NCI-H446 (cell line): ENCODE data around the gene PFKFB4.
"Not testable (repeated sequence)": the region's sequence is repeated elsewhere in the genome, so short reads cannot be mapped to it uniquely, and the experiment has no call there.

Source experiments
- DNase-seq, 2 experiments: peaks; one replicate each; lab custom pipeline; 2025; lab: John Stamatoyannopoulos, UW

PFKFB4 gene

DNA sequence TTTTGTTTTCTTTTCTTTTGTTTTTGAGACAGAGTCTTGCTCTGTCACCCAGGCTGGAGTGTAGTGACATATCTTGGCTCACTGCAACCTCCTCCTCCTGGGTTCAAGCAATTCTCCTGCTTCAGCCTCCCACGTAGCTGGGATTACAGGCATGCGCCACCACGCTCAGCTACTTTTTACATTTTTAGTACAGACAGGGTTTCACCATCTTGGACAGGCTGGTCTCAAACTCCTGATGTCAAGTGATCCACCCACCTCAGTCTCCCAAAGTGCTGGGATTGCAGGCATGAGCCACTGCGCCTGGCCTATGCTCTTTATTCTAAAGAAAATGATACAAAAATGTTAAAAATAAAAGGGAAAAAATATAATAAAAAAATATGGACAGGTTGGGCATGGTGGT lies 25.9 kb downstream of the PFKFB4 start:
- not testable (repeated sequence) for DNase-seq

GRCh38 chr3:48528754-48529153 lies 27.8 kb downstream of the PFKFB4 start:
- DNase-seq, result no peak

- no peak for DNase-seq
Observed at GRCh38 chr3:48528048-48528447, 28.6 kb downstream of the PFKFB4 start.

DNA sequence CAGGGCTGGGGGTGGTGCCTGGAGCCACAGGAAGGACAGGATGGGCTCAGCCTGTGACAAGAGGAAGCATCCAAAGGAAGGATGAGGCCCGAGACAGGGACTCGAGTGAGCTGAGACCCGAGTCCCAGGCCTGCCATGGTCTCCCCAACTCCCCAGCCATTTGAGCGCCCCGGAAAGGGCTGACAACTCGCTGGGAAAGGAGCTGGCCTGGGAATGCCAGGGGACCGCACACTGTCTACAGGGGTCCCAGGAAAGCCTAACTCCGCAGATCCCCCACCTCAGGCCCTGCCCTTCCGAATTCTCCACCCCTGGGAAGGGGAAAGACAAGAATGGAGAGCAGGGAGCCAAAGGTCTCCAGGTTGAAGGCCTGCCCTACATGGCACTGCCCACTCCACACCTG lies 31.6 kb downstream of the PFKFB4 start:
- DNase-seq, result no peak

- DNase-seq, result no peak
Observed at GRCh38 chr3:48521635-48522034, 35.0 kb downstream of the PFKFB4 start.

DNA sequence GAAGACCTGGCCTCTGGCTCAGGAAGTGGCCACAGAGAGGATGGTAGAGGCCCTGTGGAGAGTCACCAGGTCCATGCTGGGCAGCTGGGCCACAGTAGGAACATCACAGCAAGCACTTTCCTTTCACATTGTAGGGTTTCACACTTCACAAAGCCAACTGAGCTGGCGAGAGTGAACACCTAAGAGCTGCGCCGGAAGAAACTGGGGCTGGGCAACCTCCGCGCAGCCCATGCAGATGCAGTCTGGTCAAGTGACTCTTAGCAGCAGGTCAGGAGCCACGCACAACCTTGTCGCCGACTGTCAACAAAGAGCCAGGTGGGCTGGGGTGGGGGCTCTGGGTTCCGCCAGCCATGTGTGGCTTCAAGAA lies 37.3 kb downstream of the PFKFB4 start:
- no peak for DNase-seq

GRCh38 chr3:48518638-48519276 lies 37.8 kb downstream of the PFKFB4 start:
- no peak for DNase-seq

GRCh38 chr3:48518069-48518468 lies 38.5 kb downstream of the PFKFB4 start:
- no peak for DNase-seq

- no peak for DNase-seq
Observed at GRCh38 chr3:48516571-48516970, 40.0 kb downstream of the PFKFB4 start.

- no peak for DNase-seq
Observed at GRCh38 chr3:48514431-48515227, 42.0 kb downstream of the PFKFB4 start.

DNA sequence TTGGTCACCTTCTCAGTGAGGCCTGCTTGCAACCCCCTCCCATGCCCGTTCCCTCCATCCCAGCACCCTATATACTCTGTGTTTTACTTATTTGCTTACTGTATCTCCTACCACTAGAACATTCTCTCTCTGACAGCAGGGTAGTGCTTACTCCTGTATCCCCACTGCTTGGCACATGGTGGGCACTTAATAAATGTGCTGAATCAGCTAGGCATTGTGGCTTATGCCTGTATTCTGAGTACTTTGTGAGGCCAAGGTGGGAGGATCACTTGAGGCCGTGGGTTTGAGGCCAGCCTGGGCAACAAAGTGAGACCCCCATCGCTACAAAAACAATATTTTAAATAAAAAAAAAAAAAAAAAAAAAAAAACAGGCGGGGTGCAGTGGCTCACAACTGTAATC lies 45.1 kb downstream of the PFKFB4 start:
- no peak for DNase-seq

- DNase-seq, result peak in 1 of 2 experiments; percentile 2
Observed at GRCh38 chr3:48507256-48508061, 49.1 kb downstream of the PFKFB4 start.

- no peak for DNase-seq
Observed at GRCh38 chr3:48505968-48506504, 50.6 kb downstream of the PFKFB4 start.

- DNase-seq, result no peak
Observed at GRCh38 chr3:48505146-48505545, 51.5 kb downstream of the PFKFB4 start.

- DNase-seq, result peak in 1 of 2 experiments; percentile 15
Observed at GRCh38 chr3:48504051-48504946, 52.3 kb downstream of the PFKFB4 start, which contains the start of gene SHISA5. SHISA5 (minus strand) TSS chr3:48504174; CDS start chr3:48504094, 80 bp downstream.

- DNase-seq, result no peak
Observed at GRCh38 chr3:48503401-48504050, 53.1 kb downstream of the PFKFB4 start.

DNA sequence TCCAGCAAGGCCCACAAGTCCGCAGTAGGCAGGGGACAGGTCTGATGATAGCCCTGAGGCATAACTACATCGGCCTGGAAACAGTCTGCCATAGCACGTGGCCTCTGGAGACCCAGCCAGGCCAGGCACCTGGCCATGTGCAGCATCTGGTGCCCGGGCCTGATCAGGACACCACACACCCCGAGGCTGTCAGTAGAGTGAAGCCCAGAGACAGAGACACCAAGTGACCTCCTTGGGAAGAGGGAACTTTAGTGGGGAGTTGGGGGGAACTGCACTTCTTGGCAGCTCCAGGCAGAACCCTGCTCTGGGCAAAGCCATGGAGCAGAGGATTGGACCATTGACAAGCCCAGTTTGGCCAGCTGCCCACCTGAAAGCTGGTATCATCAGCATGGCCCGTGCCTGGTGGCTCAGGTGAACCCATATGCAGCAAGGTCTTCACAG lies 53.9 kb downstream of the PFKFB4 start:
- DNase-seq, result peak in 1 of 2 experiments; percentile 17

- DNase-seq, result no peak
Observed at GRCh38 chr3:48502121-48502520, 54.5 kb downstream of the PFKFB4 start.

GRCh38 chr3:48501196-48501595 lies 55.4 kb downstream of the PFKFB4 start:
- DNase-seq, result no peak

- no peak for DNase-seq
Observed at GRCh38 chr3:48500656-48501055, 55.9 kb downstream of the PFKFB4 start.

DNA sequence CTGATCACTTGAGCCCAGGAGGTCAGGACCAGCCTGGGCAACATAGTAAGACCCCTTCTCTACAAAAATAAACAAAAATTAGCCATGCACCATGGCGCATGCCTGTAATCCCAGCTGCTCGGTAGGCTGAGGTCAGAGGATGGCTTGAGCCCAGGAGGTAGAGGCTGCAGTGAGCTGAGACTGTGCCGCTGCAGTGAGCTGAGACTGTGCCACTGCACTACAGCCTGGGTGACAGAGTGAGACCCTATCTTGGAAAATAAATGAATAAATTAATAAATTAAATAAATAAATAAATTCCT lies 63.5 kb downstream of the PFKFB4 start:
- no peak for DNase-seq
